Measurements from ENCODE around the gene ABL1. TPM values are rescaled to one million over a fixed set of nuclear protein-coding genes. Genes with fewer than 3 reads are reported as not detected.

The ABL1 gene
- polyA plus RNA-seq, 1 experiment = 30.4 TPM

GRCh38 chr9:130825351-130825651 lies 9.8 kb upstream of the ABL1 start:
- ChIA-PET POLR2A (no interaction called here), CTCF (interaction anchor here (1.0 to 2.1 kb wide), 3 partner anchors 10 to 41 kb away, joined by 3 to 9 read pairs (median 4); no protein-coding TSS in a partner anchor)
- H3K36me3 ChIP-seq (ENCODE audit: control insufficient read depth, insufficient read depth, low read length) = no peaks in the 10 kb centered on the region; the same call in 1 of the 2 replicates

GRCh38 chr9:130825809-130826208 lies 9.2 kb upstream of the ABL1 start:
- ChIA-PET CTCF (no interaction called here), POLR2A (no interaction called here)
- Histone ChIP-seq H3K4me3 (ENCODE audit: low read depth, low read length) (no peak overlapping the region), H3K27me3 (ENCODE audit: control insufficient read depth, insufficient read depth, low read length) (no peaks in the 10 kb centered on the region), H3K36me3 (ENCODE audit: control insufficient read depth, insufficient read depth, low read length) (no peaks in the 10 kb centered on the region; the same call in 1 of the 2 replicates)
- no peak for TF ChIP-seq CTCF (IDR thresholded peaks at IDR 0.05; ENCODE audit: insufficient read depth, low read depth, low read length)
- no peak for DNase-seq (ENCODE audit: low read depth)

More at GRCh38 chr9:130825351-130825651, 9.8 kb upstream of the ABL1 start:
- DNase-seq (ENCODE audit: low read depth) = no peak
- Histone ChIP-seq H3K4me3 (ENCODE audit: low read depth, low read length) (no peak overlapping the region), H3K27me3 (ENCODE audit: control insufficient read depth, insufficient read depth, low read length) (no peaks in the 10 kb centered on the region)
- no peak for TF ChIP-seq CTCF (IDR thresholded peaks at IDR 0.05; ENCODE audit: insufficient read depth, low read depth, low read length)

- no peak for DNase-seq (ENCODE audit: low read depth)
- H3K4me3 ChIP-seq (ENCODE audit: low read depth, low read length) = no peak overlapping the region
- H3K36me3 ChIP-seq (ENCODE audit: control insufficient read depth, insufficient read depth, low read length) = no peaks in the 10 kb centered on the region
- ChIA-PET CTCF (interaction anchor here (0.7 to 1.3 kb wide), 3 partner anchors 17 to 40 kb away, joined by 3 to 7 read pairs (median 3); no protein-coding TSS in a partner anchor), POLR2A (no interaction called here)
- no peaks in the 10 kb centered on the region for H3K27me3 ChIP-seq (ENCODE audit: control insufficient read depth, insufficient read depth, low read length)
- TF ChIP-seq CTCF (IDR thresholded peaks at IDR 0.05; ENCODE audit: insufficient read depth, low read depth, low read length) = no peak
Observed at GRCh38 chr9:130829762-130830161, 5.3 kb upstream of the ABL1 start.

GRCh38 chr9:130830231-130830760 lies 4.8 kb upstream of the ABL1 start:
- no peak overlapping the region for H3K4me3 ChIP-seq (ENCODE audit: low read depth, low read length)
- H3K27me3 ChIP-seq (ENCODE audit: control insufficient read depth, insufficient read depth, low read length) = no peaks in the 10 kb centered on the region
- no peaks in the 10 kb centered on the region for H3K36me3 ChIP-seq (ENCODE audit: control insufficient read depth, insufficient read depth, low read length)
- ChIA-PET POLR2A (no interaction called here), CTCF (interaction anchor here (0.8 to 1.3 kb wide), 2 partner anchors 17 to 32 kb away, joined by 3 to 7 read pairs; no protein-coding TSS in a partner anchor)
- no peak for TF ChIP-seq CTCF (IDR thresholded peaks at IDR 0.05; ENCODE audit: insufficient read depth, low read depth, low read length)
- no peak for DNase-seq (ENCODE audit: low read depth)

- Histone ChIP-seq H3K27me3 (ENCODE audit: control insufficient read depth, insufficient read depth, low read length) (no peaks in the 10 kb centered on the region), H3K4me3 (ENCODE audit: low read depth, low read length) (no peak overlapping the region), H3K36me3 (ENCODE audit: control insufficient read depth, insufficient read depth, low read length) (no peaks in the 10 kb centered on the region)
- DNase-seq (ENCODE audit: low read depth) = no peak
- CTCF ChIA-PET = no interaction called here
- POLR2A ChIA-PET = no interaction called here
- TF ChIP-seq CTCF (IDR thresholded peaks at IDR 0.05; ENCODE audit: insufficient read depth, low read depth, low read length) = no peak
Observed at GRCh38 chr9:130831077-130831476, 4.0 kb upstream of the ABL1 start.

Measured in BJ (cell line).